ENCODE measurements around the gene TMEM171. TPM values are rescaled to one million over a fixed set of nuclear protein-coding genes. Genes with fewer than 3 reads are reported as not detected.

Gene TMEM171
- total RNA-seq (2021; ENCODE audit: unreplicated experiment) (5.4 TPM), Bru-seq, nascent RNA (percentile 51 among the genes with signal in this experiment), BruChase-seq, experiment 1, labeled RNA remaining after a 6-hour chase (percentile 39 among the genes with signal in this experiment), BruChase-seq, experiment 2, labeled RNA remaining after a 2-hour chase (percentile 48 among the genes with signal in this experiment)
- polyA plus RNA-seq (2012), result 3.7 and 5.6 TPM in 2 replicates
- long read RNA-seq, transcript TMEM171-202 (4 exons, 1,535 nt), result major isoform, 5 of 10 reads
- long read RNA-seq, partial matches to known transcripts, result 1 of 10 reads
- long read RNA-seq, other reads (novel, unspliced or antisense), result 4 of 10 reads

- H3K4me3 ChIP-seq (replicated peaks in 1 of 2; ENCODE audit: low read depth in 1 of 2, low read length in 2 of 2), result peak within 1 kb of the TSS; percentile 82 to 91
- peak; percentile 74 for TF ChIP-seq EGR1 (IDR thresholded peaks at IDR 0.05; ENCODE audit: low read depth)
- TF ChIP-seq POLR2A (IDR thresholded peaks at IDR 0.05; ENCODE audit: borderline replicate concordance, extremely low read depth, insufficient read depth, insufficient read length), result peak; percentile 49
- TF ChIP-seq MAX (IDR thresholded peaks at IDR 0.05), result peak; percentile 49; the same call in 1 of the 2 replicates
- TF ChIP-seq ZFX (IDR thresholded peaks at IDR 0.05), result peak; percentile 28; the same call in 1 of the 2 replicates
- TF ChIP-seq SP1 (IDR thresholded peaks at IDR 0.05; ENCODE audit: low read depth), result no peak
- TF ChIP-seq YY1 (IDR thresholded peaks at IDR 0.05; ENCODE audit: extremely low read depth, insufficient replicate concordance, low read depth, low read length), result peak; percentile 2
- no peak for TF ChIP-seq ELF1 (IDR thresholded peaks at IDR 0.05; ENCODE audit: borderline replicate concordance, low read depth)
- TF ChIP-seq POLR2AphosphoS5 (IDR thresholded peaks at IDR 0.05; ENCODE audit: low read depth, low read length), result peak; percentile 75
- TF ChIP-seq TCF7L2 (IDR thresholded peaks at IDR 0.05; ENCODE audit: borderline replicate concordance, extremely low read depth, insufficient read depth, insufficient read length), result no peak
- TF ChIP-seq RAD21 (IDR thresholded peaks at IDR 0.05; ENCODE audit: low read depth), result no peak
- no peak for TF ChIP-seq SRF (IDR thresholded peaks at IDR 0.05; ENCODE audit: low read depth)
- H3K79me2 ChIP-seq (ENCODE audit: insufficient read depth, low read length), result no peaks in the 10 kb centered on the region
- peak within 1 kb of the TSS; percentile 99 for H3K4me2 ChIP-seq (ENCODE audit: low read length)
- no peaks in the 10 kb centered on the region for H3K36me3 ChIP-seq (ENCODE audit: control insufficient read depth in 1 of 2, insufficient read depth in 2 of 2, low read length in 2 of 2)
- no peaks in the 10 kb centered on the region for H3K9me2 ChIP-seq (ENCODE audit: insufficient read depth)
- peak within 1 kb of the TSS; percentile 96 for H2AFZ ChIP-seq (ENCODE audit: low read depth, low read length, poor library complexity, severe bottlenecking)
- peaks cover 0 to 18% of the 10 kb centered on the region in 2 experiments; a peak in 3 of 4 replicates for H3K4me1 ChIP-seq (ENCODE audit: control insufficient read depth in 1 of 2, insufficient read depth in 2 of 2, low read length in 2 of 2)
- H3K27ac ChIP-seq (ENCODE audit: low read depth, low read length), result peak within 1 kb of the TSS; percentile 42; the same call in 1 of the 2 replicates
- peak; percentile 16 for DNase-seq (ENCODE audit: low read depth, low spot score)
- RAD21 ChIA-PET (ENCODE audit: low non-redundant PET in 1 of 2, low total read pairs in 2 of 2, uncharacterized antibody in 2 of 2, unreplicated experiment in 2 of 2), result no interaction called here
- peak within 1 kb of the TSS; percentile 85 for H3K9ac ChIP-seq (ENCODE audit: low read length)
- H3K9me3 ChIP-seq (ENCODE audit: control insufficient read depth in 1 of 2, insufficient read depth in 1 of 2, low read depth in 1 of 2, low read length in 2 of 2), result no peaks in the 10 kb centered on the region
- H3K27me3 ChIP-seq (ENCODE audit: insufficient read depth, low read length), result no peaks in the 10 kb centered on the region
- intact Hi-C loops (cut with micrococcal nuclease), result no loop called here
- CTCF ChIA-PET, result no interaction called here
- BruUV-seq (replicated peaks), result no TSS peak
- H4K20me1 ChIP-seq (ENCODE audit: insufficient read depth), result no peaks in the 10 kb centered on the region
- POLR2A ChIA-PET, result interaction anchor here (1.6 kb wide), 1 partner anchor 24 kb away, joined by 3 read pairs; no protein-coding TSS in a partner anchor
- ATAC-seq, result peak; percentile 97
Observed at GRCh38 chr5:73120222-73121118, at the start of gene TMEM171. Gene TMEM171, plus strand, starts transcription at chr5:73120575. Its CDS starts 2,799 bp downstream, at chr5:73123374.

Measured in HCT116 (cell line).